ENCODE data around the gene APOH. TPM values are rescaled to one million over a fixed set of nuclear protein-coding genes. Genes with fewer than 3 reads are reported as not detected.

The APOH gene
- total and polyA plus RNA-seq, 2 of the 13 experiments (the other 11 are each of a cell fraction or from before 2014, with no cell fraction given), result 4,846 to 5,748 TPM

- Histone ChIP-seq H4K20me1 (ENCODE audit: insufficient read depth, low read length) (no peaks in the 10 kb centered on the region), H3K79me2 (ENCODE audit: insufficient read depth, low read length) (no peaks in the 10 kb centered on the region), H3K36me3 (replicated peaks in 1 of 2; ENCODE audit: control insufficient read depth in 1 of 2, insufficient read depth in 2 of 2, low read length in 2 of 2) (no peaks in the 10 kb centered on the region), H3K27me3 (ENCODE audit: control insufficient read depth in 1 of 2, insufficient read depth in 2 of 2, low read length in 2 of 2) (no peaks in the 10 kb centered on the region), H3K4me1 (ENCODE audit: insufficient read depth, low read length) (peaks cover 5% of the 10 kb centered on the region; the same call in 1 of the 2 replicates), H3K4me2 (ENCODE audit: low read depth, low read length) (no peak overlapping the region), H3K27ac (ENCODE audit: extremely low read length, insufficient read depth, low read length) (no peak overlapping the region), H2AFZ (ENCODE audit: low read length) (no peak overlapping the region), H3K4me3 (replicated peaks in 1 of 3; ENCODE audit: insufficient read depth in 1 of 3, low read depth in 2 of 3, low read length in 3 of 3) (no peak overlapping the region), H3K9me3 (ENCODE audit: low read length) (no peaks in the 10 kb centered on the region), H3K9ac (ENCODE audit: insufficient read depth, low read depth, low read length) (no peak overlapping the region)
- ChIA-PET CTCF (ENCODE audit: low intra/inter-chr PET ratio, low total read pairs) (no interaction called here), POLR2A (interaction anchor here (0.6 kb wide), 1 partner anchor 15 kb away, joined by 3 read pairs; no protein-coding TSS in a partner anchor)
- BruUV-seq (replicated peaks), result no TSS peak
- in situ Hi-C loops (cut with HindIII; ENCODE audit: extremely low pct_ligation_motif_present, low pct_unique_long_range_greater_than_20kb), result no loop called here
- no peak for DNase-seq (ENCODE audit: low spot score)
- WGBS (ENCODE audit: low lambda C conversion rate), result 29% methylated on average over 1 of the region's 1 CpG
- TF ChIP-seq ZFP82 (CRISPR knock-in tag; IDR thresholded peaks at IDR 0.05; ENCODE audit: borderline replicate concordance), result no peak
- no peak for TF ChIP-seq MYPOP (CRISPR knock-in tag; IDR thresholded peaks at IDR 0.05)
- no peak for TF ChIP-seq ZSCAN12 (CRISPR knock-in tag; IDR thresholded peaks at IDR 0.05)
- TF ChIP-seq ZNF138 (CRISPR knock-in tag; IDR thresholded peaks at IDR 0.05; ENCODE audit: low read depth), result no peak
- TF ChIP-seq IRX3 (CRISPR knock-in tag; IDR thresholded peaks at IDR 0.05; ENCODE audit: borderline replicate concordance, low read depth), result no peak
- TF ChIP-seq DNMT3B (CRISPR knock-in tag; conservative IDR thresholded peaks at IDR 0.05), result no peak
- TF ChIP-seq HMG20B (CRISPR knock-in tag; conservative IDR thresholded peaks at IDR 0.05), result no peak
- TF ChIP-seq CC2D1A (CRISPR knock-in tag; IDR thresholded peaks at IDR 0.05), result no peak
- no peak for TF ChIP-seq ZNF503 (CRISPR knock-in tag; IDR thresholded peaks at IDR 0.05)
- no peak for TF ChIP-seq ZBTB25 (CRISPR knock-in tag; IDR thresholded peaks at IDR 0.05)
- no peak for TF ChIP-seq ZNF510 (CRISPR knock-in tag; IDR thresholded peaks at IDR 0.05; ENCODE audit: low read depth)
- TF ChIP-seq AGO1 (IDR thresholded peaks at IDR 0.05; ENCODE audit: low read depth, low read length, poor library complexity, severe bottlenecking), result no peak
- intact Hi-C loops (cut with micrococcal nuclease; ENCODE audit: unreplicated experiment), result no loop called here
- no peak for FAIRE-seq
- no peak for ATAC-seq
Measured at GRCh38 chr17:66260688-66261087, 31.5 kb upstream of the APOH start.

Measured in HepG2 (cell line).